C4-2B (cell line): ENCODE measurements around the gene MGST2.

ENCODE experiments used
- H3K27ac ChIP-seq: fragments of 450-650 bp; 2 replicates; pipeline ENCODE4 v1.5.1; 2017
- CTCF ChIP-seq: fragments of 450-650 bp; conservative IDR thresholded peaks from 2 replicates; pipeline ENCODE4 v1.5.1; 2017; ENCODE audit warnings: mild to moderate bottlenecking
- ZFX ChIP-seq: fragments of 450-650 bp; IDR thresholded peaks from 2 replicates; pipeline ENCODE4 v1.6.1; 2017

MGST2 gene

GRCh38 chr4:139712882-139713281 lies 47.3 kb downstream of the MGST2 start:
- no peak for TF ChIP-seq CTCF
- no peak for TF ChIP-seq ZFX
- H3K27ac ChIP-seq, result no peak overlapping the region

GRCh38 chr4:139715746-139716391 lies 50.2 kb downstream of the MGST2 start:
- TF ChIP-seq CTCF (no peak), ZFX (no peak)
- no peak overlapping the region for H3K27ac ChIP-seq

- no peak overlapping the region for H3K27ac ChIP-seq
- no peak for TF ChIP-seq ZFX
- TF ChIP-seq CTCF, result no peak
These were observed 52.7 kb downstream of the MGST2 start for GRCh38 chr4:139718358-139718757.

- no peak overlapping the region for H3K27ac ChIP-seq
- TF ChIP-seq ZFX (no peak), CTCF (no peak)
These were observed 53.2 kb downstream of the MGST2 start for GRCh38 chr4:139718833-139719232.

- TF ChIP-seq ZFX (no peak), CTCF (no peak)
- H3K27ac ChIP-seq, result no peak overlapping the region
These were observed 53.9 kb downstream of the MGST2 start for GRCh38 chr4:139719381-139720101.

DNA sequence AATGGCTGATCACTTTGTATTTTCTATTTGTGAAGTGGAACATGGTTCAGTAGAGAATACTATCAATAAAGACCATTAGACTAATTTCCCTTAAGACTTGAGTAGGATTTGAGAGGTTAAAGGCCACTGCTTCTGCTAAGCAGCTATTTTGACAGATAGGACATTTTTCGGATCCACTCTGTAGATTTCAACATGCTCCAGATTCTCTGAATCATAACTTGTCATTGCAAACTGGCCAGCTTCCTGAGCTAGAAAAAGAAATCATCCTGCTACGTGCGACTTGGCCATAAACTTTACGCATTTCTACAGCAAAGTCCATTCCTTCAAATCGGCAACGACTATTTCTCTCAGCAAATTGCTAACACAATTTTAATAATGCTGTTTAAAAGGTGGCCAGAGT lies 55.2 kb downstream of the MGST2 start:
- TF ChIP-seq CTCF, result no peak
- TF ChIP-seq ZFX, result no peak

GRCh38 chr4:139721789-139722188 lies 56.2 kb downstream of the MGST2 start:
- H3K27ac ChIP-seq, result no peak overlapping the region
- no peak for TF ChIP-seq CTCF
- no peak for TF ChIP-seq ZFX

More for the DNA sequence above, 55.2 kb downstream of the MGST2 start:
- no peak overlapping the region for H3K27ac ChIP-seq
